HUDEP-2 (cell line): ENCODE measurements around the gene ARHGAP19.
A peak's percentile ranks its signal among the peaks of the same experiment; 100 is the strongest.
"Not testable (repeated sequence)": the region's sequence is repeated elsewhere in the genome, so short reads cannot be mapped to it uniquely, and the experiment has no call there.

Experiments used
- DNase-seq, 76 experiments: peaks; one replicate each; lab custom pipeline; 2025; ENCODE audit not compliant: unreplicated experiment in 76 of 76; lab: John Stamatoyannopoulos, UW

Gene ARHGAP19

DNA sequence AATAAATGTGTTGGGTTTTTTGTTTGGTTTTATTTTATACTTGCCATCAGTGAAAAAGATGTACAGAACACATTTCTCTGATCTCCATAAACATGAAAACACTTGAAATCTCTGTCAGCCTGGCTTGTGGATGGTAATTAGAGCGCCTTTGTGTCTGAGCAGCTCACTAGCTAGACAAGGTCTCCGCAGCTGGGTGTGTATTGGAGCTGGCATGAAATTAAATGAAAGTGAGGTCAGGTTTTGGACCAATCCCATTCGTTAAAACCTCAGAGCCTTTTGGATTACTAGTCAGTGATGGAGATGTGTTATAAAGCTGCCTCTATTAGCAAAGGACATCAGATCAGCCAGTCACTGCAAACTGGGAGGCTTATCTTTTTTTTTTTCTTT is 29.4 kb upstream of the ARHGAP19 start:
- no peak for DNase-seq

DNA sequence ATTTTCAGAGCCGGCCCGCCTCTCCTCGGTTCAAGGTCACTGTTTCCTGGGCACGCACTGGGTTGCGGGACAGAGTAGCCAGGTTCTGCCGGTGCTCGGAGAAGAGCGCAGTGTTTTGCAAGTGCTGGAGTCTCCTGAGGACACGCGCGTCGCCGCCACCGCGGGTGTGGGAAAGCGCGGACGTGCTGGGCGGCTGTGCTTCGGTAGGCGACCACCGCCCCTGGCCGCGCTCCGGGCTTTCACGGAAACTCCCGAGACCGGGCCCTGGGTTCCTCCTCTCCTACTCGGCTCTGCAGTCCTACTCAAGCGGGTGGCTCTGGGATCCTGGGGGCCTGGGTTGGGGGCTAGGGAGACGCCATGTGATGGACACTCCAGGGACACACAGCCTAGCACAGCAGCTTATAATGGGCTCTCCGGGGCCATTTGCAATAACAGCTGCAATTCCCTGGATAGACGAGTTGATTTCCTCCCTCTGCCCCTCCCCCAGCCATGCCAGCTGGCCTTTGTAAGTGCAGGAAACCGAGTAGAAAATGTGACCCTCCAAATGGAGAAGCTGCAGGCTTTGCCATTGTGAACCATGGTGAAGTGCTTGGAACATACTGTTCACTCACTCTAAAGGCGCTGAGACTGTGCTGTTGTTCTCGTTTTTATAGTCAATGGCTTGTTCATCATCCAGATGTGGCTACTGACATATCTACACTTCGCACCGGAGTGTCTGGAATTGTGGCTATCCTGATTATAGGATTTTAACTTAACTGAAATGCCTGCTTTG is 28.8 kb upstream of the ARHGAP19 start:
- DNase-seq = peak in 1 of 76 experiments; percentile 46

DNA sequence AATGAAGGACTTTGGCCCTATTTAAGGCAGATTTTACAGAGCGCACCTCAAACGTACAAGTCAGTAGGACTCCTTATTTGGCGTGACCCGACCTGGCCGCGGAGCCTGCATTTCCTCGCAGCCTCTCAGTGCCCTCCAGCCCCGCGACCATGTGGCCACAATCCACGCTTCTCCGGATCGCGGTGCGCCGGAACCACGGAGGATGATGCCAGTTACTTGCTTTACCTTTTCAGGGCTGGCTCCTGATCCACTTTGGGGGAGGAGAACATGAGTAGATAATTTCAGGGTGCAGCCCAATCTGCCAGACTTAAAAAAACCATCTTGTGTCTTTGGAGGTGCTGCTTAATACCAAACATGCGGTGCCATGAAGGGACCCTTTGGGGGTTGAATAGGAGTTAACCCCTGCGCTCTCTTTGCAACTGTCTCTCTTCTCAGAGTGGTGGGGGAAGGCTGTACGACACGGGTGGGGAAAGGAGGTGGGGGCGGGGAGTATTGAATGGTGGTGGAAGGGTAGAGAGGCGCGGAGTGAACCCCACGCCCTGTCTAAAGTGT is 28.1 kb upstream of the ARHGAP19 start:
- peak in 4 of 76 experiments; percentile 5 to 67 (median 34) for DNase-seq

DNA sequence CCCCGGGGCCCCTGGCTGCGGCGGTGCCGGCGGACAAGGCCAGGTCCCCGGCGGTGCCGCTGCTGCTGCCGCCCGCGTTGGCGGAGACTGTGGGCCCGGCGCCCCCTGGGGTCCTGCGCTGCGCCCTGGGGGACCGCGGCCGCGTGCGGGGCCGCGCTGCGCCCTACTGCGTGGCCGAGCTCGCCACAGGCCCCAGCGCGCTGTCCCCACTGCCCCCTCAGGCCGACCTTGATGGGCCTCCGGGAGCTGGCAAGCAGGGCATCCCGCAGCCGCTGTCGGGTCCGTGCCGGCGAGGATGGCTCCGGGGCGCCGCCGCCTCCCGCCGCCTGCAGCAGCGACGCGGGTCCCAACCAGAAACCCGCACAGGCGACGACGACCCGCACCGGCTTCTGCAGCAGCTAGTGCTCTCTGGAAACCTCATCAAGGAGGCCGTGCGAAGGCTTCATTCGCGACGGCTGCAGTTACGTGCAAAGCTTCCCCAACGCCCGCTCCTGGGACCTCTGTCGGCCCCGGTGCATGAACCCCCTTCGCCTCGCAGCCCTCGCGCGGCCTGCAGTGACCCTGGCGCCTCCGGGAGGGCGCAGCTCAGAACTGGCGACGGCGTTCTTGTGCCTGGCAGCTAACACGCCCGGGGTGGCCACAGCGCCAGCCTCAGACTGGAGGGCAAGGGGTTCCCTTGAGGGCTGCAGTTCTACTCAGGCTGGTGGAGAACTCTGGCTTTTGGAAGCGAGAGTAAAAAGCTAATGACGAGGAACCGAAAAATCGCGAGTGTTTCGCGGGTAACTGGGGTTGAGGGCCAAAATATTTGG is 27.4 kb upstream of the ARHGAP19 start:
- peak in 69 of 76 experiments; percentile 9 to 74 (median 54) for DNase-seq

DNA sequence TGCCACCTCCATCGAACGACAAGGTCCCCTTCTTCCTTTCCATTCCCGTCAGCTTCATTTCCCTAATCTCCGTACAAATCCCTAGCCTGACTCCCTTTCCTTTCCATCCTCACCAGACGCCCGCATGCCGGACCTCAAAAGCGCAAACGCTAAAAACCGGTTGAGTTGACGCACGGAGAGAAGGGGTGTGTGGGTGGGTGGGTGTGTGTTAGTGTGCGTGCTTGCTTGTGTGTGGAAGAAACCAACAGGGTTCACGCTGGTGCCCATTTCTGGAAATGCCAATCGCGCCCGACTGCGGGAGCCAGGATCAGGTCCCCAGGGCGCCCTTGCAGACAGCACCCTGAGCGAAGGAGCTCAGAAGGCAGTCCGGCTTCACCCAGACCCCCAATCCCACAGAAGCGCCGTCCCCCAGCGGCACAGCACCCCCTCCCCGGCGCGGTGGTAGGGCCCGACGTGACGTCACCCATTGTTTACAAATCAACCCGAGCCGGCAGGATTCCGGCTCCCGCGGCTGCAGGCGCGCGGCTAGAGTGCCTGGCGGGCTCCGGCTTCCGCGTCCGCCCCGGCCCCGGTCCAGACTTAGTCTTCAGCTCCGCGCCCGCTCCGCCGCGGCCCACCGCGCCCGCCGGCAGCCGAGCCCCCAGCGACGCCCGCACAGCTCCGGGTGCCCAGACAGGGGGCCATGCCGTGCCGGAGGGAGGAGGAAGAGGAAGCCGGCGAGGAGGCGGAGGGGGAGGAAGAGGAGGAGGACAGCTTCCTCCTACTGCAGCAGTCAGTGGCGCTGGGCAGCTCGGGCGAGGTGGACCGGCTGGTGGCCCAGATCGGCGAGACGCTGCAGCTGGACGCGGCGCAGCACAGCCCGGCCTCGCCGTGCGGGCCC is 26.6 kb upstream of the ARHGAP19 start, which contains the start of gene FRAT1:
Gene FRAT1 (plus strand): TSS at position 500 of the 880 bp plus-strand sequence. CDS start 183 bp downstream, at position 683.
- DNase-seq = peak in 72 of 76 experiments; percentile 29 to 90 (median 76)

DNA sequence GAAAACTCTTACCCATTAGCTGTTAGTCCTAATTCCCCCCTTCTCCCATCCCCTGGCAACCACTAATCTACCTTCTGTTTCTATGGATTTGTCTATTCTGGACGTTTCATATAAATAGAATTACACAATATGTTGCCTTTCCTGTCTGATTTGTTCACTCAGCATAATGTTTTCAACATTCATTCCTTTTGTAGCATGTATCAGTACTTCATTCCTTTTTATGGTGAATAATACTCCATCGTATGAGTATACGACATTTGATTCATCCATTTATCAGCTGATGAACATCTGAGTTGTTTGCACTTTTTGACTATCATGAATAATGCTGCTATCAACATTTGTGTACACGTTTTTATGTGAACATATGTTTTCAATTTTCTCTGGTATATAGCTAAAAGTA is 22.2 kb upstream of the ARHGAP19 start:
- no peak for DNase-seq

DNA sequence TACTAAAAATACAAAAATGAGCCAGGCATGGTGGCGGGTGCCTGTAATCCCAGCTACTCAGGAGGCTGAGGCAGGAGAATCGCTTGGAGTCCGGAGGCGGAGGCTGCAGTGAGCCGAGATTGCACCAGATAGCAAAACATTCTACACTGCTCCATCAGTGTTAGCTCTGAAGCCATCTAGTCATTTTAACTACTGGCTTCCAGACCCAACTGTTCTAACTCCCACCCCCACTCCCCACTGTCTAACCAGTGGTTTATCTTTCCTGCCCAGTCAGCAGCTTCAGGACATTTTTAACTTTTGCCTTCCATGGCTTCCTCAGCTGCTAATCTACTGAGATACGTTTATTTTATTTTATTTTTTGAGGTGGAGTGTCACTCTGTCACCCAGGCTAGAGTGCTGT is 20.5 kb upstream of the ARHGAP19 start:
- DNase-seq = no peak

DNA sequence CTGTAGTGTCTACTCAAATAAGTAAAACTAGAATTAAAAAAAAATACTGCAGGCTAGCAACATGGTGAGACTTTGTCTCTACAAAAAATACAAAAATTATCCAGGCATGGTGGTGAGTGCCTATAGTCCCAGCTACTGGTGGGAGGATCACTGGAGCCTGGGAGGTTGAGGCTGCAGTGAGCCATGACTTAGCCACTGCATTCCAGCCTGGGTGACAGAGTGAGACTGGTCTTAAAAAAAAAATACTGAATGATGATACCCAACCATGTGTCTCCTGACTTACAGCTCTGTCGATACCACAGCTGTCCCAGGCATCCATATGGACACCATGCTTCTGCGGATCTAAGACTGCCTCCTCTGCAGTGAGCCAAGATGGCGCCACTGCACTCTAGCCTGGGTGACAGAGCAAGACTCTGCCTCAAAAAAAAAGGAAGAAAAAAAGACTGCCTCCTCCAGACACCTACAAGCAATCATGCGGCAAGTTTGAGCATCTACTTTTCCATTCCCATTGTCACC is 18.7 kb upstream of the ARHGAP19 start:
- DNase-seq = no peak

DNA sequence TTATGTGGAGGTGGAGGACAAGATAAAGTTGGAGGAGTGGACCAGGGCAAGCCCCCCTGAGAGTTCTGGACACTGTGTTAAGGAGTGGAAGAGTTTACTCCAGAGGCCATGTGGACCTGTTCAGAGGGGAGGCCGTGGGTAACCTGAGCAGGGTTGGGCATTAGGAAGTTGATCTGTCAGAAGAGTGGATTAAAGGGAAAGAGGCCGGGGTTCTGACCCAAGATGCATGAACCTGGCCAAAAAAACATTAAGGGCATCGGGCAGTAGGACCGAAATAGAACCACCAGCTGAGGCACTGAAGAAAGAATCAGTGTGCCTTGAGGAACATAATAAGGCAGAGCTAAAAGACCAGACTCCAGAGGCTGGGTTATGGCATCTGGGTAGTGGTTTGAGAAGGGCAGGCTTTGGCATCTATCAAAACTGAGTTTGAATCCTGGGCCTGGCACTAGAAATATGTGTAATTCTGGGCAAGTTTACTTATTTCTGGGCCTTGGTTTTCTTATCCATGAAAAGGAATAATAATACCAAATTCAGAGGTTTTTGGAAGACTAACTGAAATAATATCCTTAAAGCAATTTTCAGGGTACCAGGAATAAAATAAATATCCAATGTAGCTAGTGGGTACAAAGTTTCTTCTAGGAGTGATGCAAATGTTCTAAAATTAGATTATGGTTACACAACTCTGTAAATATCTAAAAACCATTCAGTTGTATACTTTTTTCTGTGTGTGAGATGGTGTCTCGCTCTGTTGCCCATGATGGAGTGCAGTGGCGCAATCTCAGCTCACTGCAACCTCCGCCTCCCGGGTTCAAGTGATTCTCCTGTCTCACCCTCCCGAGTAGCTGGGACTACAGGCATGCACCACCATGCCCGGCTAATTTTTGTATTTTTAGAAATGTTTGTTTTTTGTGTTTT is 15.7 kb upstream of the ARHGAP19 start:
- DNase-seq = no peak

DNA sequence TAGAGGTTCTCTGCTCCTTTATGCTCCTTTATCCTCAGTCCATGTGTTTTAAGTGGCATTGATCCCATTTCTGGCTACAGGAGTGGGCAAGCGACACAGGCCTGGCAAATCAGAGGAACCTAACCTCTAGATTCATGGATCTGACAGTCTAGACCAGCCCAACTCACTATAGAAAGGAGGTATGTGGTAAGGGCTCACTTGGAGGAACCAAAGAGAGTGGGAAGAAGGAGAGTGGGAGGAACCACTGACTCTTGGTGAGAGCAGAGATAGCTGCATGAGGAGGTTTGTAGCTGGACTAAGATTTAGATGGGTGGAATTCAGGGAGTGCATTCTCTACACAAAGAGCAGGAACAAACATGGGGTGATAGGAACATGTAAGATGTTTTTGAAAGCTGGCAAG is 15.0 kb upstream of the ARHGAP19 start:
- DNase-seq = no peak

DNA sequence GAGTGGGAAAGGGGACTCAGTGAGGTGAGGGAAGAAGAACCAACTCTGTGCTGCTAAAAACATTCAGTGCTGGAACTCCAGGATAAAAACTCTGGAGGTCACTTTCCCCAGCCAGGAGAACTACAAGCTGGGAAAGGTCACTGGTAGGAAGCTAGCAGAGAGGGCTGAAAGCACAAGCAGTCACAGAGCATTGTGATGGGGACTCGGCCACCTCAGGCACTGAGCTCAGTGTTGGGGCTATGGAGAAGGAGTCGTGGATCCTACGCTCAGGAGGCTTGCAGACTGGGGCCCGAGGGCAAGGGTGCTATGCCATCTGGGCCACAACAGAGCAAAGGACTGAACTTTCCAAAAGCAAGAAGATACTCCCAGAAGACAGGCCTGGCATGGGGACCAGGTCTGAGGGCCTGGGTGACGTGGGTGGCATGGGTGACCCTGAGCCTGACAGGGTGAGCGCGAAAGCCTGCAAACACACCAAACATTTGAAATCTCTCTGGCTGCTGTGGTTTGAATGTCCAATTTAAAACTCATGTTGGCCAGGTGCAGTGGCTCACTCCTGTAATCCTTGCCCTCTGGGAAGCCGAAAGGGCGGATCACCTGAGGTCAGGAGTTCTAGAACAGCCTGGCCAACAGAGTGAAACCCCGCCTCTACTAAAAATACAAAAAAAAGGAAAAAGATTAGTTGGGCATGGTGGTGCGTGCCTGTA is 9.8 kb upstream of the ARHGAP19 start:
- DNase-seq = no peak

DNA sequence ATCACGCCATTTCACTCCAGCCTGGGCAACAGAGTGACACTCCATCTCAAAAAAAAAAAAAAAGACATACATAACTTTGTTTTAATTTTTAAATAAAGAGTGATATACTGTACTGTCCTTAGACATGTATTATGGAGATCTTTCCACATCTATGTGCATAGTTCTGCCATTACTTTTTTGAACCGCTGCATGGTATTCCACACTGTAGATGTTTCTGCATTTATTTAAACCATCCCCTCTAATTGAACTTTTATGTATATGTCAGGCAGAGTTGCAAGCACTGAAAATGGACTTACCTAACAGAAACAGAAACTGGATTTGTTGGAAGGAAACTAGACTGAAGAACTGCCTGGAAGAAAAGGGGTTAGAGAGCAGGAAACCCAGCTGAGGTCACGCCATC is 8.5 kb upstream of the ARHGAP19 start:
- DNase-seq = no peak

DNA sequence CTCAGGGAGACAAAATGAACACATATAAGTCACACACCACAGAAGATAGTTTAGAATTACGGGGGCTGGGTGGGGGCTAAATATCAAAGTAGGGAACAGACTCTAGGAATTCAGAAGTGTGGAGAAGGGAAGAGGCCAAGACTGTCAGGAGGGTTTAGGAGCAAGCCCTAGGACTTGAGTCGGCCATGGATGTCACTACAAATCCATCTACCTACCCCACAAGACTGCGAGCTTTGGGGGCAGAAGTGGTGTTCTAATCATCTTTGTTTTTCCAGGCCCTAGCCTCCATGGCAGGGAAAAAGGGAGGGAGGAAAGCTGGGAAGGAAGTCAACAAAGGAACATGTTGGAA is 5.8 kb upstream of the ARHGAP19 start:
- DNase-seq = no peak

DNA sequence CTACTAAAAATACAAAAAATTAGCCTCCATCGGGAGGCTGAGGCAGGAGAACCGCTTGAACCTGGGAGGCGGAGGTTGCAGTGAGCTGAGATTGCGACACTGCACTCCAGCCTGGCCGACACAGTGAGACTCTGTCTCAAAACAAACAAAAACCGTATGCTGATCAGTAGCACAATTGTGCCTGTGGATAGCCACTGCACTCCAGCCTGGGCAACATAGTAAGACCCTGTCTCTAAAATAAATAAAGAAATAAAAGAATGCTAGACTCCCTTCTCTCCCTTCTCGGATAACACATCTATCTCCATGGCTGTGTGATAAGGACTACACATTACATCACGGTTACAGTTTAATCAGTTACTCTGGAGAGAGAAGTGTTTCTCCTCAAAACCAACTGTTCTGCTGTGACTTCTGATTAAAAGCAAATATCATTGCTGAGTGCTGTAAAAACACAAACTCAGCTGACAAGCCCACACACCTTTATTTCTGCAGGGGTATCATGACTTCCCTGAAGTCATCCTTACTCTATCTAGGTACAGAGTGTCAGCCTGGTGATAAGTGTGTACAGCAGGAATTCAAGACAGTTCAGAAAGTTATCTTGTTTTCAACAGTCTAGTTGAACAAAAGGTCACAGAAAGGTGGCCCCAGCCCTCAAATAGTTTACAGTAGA is 5.3 kb upstream of the ARHGAP19 start:
- DNase-seq = peak in 27 of 76 experiments; percentile 1 to 62 (median 29)

DNA sequence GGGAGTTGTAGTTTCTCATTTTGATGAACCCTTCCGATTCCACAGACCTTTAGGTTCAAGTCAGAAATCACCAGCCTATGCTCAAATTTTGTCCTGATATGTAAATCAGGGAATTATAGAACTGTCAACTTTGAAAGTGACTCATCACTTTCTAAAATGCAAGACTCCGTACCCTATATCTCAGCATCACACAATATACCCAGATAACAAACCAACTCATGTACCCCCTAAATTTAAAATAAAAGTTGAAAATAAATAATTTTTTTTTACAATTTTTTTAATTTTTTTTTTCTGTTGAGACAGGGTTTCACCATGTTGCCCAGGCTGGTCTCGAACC is 393 bp upstream of the ARHGAP19 start:
- DNase-seq = no peak

DNA sequence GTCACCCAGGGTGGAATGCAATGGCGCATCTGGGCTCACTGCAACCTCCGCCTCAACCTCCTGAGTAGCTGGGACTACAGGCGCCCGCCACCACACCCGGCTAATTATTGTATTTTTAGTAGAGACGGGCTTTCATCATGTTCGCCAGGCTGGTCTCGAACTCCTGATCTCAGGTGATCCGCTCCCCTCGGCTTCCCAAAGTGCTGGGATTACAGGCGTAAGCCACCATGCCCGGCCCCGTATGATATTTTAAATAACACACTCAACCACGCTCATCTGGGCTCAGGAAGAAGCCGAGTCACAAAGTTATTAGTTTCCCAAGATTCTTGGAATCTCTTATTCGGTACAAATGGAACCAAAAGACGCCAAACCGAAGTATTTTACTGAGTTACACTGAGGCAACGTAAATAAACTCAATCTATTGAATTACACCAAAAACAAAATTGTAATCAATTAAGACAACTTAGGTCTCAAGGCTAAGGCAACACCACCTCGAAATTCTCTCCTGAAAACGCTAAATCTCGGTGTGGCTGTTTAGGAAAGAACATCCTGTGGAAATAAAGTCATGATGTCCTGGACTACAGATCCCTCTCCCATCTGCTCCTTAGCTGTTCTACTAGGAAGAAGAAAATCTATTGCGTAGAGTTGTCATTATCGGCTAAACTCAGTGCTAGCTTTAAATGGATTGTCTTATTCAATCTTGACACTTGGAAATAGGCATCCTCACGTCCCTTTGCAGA is 910 bp downstream of the ARHGAP19 start:
- DNase-seq = no peak

DNA sequence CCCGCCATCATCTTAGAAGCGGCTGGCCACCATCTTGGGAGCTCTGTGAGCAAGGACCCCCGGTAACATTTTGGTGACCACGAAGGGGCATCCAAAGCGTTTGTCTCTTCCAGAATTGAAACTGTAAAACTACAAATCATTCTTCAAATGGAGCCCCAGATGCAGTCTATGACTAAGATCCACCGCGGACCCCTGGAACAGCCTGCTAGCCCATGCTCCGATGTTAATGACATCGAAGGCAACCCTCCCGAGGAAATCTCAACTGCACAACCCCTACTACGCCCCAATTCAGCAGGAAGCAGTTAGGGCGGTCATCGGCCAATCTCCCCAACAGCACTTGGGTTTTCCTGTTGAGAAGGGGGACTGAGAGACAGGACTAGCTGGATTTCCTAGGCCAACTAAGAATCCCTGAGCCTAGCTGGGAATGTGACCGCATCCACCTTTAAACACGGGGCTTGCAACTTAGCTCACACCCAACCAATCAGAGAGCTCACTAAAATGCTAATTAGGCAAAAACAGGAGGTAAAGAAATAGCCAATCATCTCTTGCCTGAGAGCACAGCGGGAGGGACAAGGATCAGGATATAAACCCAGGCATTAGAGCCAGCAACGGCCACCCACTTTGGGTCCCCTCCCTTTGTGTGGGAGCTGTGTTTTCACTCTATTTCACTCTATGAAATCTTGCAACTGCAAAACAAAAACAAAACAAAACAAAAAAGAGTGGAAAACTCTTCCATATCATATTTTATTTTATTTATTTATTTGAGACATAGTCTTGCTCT is 1.7 kb downstream of the ARHGAP19 start:
- not testable (repeated sequence) for DNase-seq
